GM19324 (cell line): ENCODE measurements around the gene MTF2.

ENCODE experiments used
- ATAC-seq: cut with Tn5 transposase; IDR thresholded peaks from one replicate; pipeline ENCODE4 v1.9.1; 2021; ENCODE audit warnings: mild to moderate bottlenecking, moderate library complexity; ENCODE audit not compliant: unreplicated experiment, low FRiP score

MTF2 gene

DNA sequence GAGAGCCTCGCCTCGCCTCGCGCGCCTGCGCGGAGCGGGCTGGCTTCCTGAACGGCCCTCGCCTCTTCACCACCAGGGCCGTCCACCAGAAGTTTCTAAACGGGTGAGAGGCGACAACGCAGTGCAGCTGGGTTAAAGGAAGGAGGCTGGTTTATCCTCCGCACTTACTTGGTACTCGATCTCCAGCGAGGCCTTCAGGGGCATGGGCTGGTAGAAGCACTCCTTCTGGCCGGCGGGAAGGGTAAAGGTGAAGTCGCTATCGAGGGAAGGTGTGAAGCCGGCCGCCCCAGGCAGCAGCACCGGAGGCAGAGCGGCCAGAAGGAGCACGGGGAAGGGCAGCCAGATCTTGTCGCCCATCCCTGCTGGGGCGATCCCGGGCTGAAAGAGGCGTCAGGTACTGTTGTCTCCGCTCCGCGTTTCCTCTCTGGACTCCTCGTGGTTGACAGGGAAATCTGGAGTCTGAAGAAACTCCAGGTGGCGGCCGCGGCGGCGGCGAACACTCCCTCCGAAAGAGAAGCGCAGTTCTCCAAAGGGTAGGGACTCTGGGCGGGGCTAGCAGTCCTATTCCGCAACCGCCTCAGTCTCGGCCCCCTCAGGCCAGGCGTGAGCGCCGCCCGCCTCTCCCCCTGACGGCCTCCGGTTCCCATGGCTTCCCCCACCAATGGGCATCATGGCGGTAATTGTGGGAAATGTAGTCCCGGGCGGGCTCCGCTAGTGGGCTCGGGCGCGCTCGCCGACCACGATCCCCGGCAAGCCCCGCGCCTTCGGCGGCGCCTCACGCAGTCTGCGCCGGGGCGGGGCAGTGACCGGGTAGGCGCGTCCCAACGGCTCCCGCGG lies 101.0 kb downstream of the MTF2 start, which contains the start of gene TMED5:
Gene TMED5, minus strand, starts transcription at position 528 of the 837 bp plus-strand sequence. Its CDS starts 171 bp downstream, at position 357.
- ATAC-seq: peak; percentile 89

DNA sequence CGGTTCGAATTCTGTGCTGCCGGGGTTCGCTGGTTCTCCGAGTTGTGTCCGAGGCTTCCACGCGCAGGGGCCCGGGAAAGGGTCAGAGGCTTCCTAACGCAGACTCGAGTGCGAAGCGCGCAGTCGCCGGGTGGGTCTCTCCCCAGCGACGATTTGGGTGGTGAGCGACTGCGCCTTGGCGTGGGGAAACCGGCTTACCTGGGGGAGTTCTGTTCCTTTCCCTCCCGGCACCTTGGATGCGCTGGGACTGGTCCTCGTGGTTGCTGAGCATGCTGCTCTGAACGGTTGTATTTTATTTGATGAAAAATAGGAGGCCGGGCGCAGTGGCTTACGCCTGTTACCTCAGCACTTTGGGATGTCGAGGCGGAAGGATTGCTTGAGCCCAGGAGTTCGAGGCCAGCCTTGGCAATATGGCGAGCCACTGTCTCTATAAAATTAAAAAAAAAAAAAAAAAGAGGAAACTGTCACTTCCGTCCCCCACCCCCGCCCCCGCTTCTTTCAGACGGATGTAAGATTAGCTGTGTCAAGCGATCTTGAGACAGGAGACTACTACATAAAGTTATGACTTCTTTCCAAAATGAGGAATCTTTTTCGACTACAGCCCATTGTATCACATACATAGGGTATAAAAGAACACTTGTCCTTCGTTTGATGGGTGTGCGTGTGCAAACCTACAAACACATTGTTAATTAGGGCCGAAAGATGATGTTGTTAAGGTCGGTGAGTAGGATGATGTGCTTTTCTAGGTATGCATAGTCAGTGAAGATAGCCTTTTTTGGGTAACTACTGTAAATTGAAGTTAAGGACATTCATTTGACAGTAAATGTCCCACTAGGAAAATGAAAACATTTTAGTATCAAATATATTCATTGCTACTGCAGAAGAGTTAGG lies 101.9 kb downstream of the MTF2 start, which contains the start of gene CCDC18:
Gene CCDC18, plus strand, starts transcription at position 2 of the 891 bp plus-strand sequence. CDS start 2,638 bp downstream, outside the sequence.
- no peak for ATAC-seq

DNA sequence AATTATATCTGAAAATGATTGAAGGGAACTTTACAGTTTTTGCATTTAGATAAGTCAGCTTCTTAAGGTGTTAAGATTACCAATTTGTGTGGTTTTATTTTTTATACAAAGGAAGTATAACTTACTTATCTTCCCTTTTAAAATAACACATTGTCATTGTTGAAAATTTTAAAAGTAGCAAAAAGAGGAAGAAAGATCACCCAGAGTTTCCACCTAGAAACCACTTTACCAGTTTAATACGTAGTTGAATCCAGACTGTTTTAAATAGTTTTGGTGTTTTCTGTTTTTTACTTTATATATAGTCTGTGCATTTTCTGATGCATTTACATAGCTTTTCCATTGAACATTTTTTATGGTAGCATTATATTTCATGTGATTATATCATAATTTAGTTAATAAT lies 107.6 kb downstream of the MTF2 start:
- ATAC-seq: no peak
